Parathyroid adenoma (tissue), 2 donors: Measurements from ENCODE around the gene MTUS2.

Experiments used
- H2AFZ ChIP-seq: fragments of 300-600 bp; sonication (generic); one replicate; pipeline ENCODE4 v1.7.0; 2017; ENCODE audit warnings: antibody characterized with exemption, mild to moderate bottlenecking
- H3K27ac ChIP-seq: fragments of 300-600 bp; sonication (generic); one replicate; pipeline ENCODE4 v1.7.0; 2017
- H3K27me3 ChIP-seq: fragments of 300-600 bp; sonication (generic); one replicate; pipeline ENCODE4 v1.7.0; 2017; ENCODE audit warnings: low read length; ENCODE audit not compliant: control insufficient read depth, insufficient read depth
- H3K36me3 ChIP-seq: fragments of 300-600 bp; sonication (generic); one replicate; pipeline ENCODE4 v1.7.0; 2017; ENCODE audit warnings: low read length; ENCODE audit not compliant: control insufficient read depth, insufficient read depth
- H3K4me1 ChIP-seq: fragments of 300-600 bp; sonication (generic); one replicate; pipeline ENCODE4 v1.7.0; 2017; ENCODE audit warnings: control low read depth
- H3K4me2 ChIP-seq: fragments of 300-600 bp; sonication (generic); one replicate; pipeline ENCODE4 v1.7.0; 2017; ENCODE audit warnings: low read length
- H3K4me3 ChIP-seq: fragments of 300-600 bp; sonication (generic); one replicate; pipeline ENCODE4 v1.7.0; 2017; ENCODE audit warnings: low read depth, low read length
- H3K79me2 ChIP-seq: fragments of 300-600 bp; sonication (generic); one replicate; pipeline ENCODE4 v1.7.0; 2017; ENCODE audit warnings: control low read depth
- H3K9ac ChIP-seq: fragments of 300-600 bp; sonication (generic); one replicate; pipeline ENCODE4 v1.7.0; 2017; ENCODE audit warnings: mild to moderate bottlenecking
- H3K9me3 ChIP-seq: fragments of 300-600 bp; sonication (generic); one replicate; pipeline ENCODE4 v1.7.0; 2017; ENCODE audit warnings: low read length; ENCODE audit not compliant: control insufficient read depth
- CTCF ChIP-seq: fragments of 300-600 bp; sonication (generic); IDR thresholded peaks from one replicate; pipeline ENCODE4 v1.7.0; 2017; ENCODE audit warnings: antibody characterized with exemption, mild to moderate bottlenecking
- donor health status: primary hyperparathyroidism.

The MTUS2 gene

GRCh38 chr13:29459813-29460355, 639.7 kb downstream of the MTUS2 start:
- no peaks in the 10 kb centered on the region for H3K27me3 ChIP-seq
- H3K9ac ChIP-seq, result no peak overlapping the region
- no peak overlapping the region for H3K27ac ChIP-seq
- no peak overlapping the region for H2AFZ ChIP-seq
- H3K9me3 ChIP-seq, result peaks cover 3% of the 10 kb centered on the region
- H3K79me2 ChIP-seq, result no peaks in the 10 kb centered on the region
- H3K36me3 ChIP-seq, result no peaks in the 10 kb centered on the region
- H3K4me3 ChIP-seq, result no peak overlapping the region
- TF ChIP-seq CTCF, result no peak
- no peaks in the 10 kb centered on the region for H3K4me1 ChIP-seq
- H3K4me2 ChIP-seq, result no peak overlapping the region

GRCh38 chr13:29464105-29464679, 644.1 kb downstream of the MTUS2 start:
- no peak overlapping the region for H3K4me2 ChIP-seq
- peaks cover 3% of the 10 kb centered on the region for H3K9me3 ChIP-seq
- H3K27ac ChIP-seq, result no peak overlapping the region
- TF ChIP-seq CTCF, result no peak
- H2AFZ ChIP-seq, result no peak overlapping the region
- no peak overlapping the region for H3K4me3 ChIP-seq
- H3K9ac ChIP-seq, result no peak overlapping the region
- no peaks in the 10 kb centered on the region for H3K27me3 ChIP-seq
- H3K36me3 ChIP-seq, result no peaks in the 10 kb centered on the region
- no peaks in the 10 kb centered on the region for H3K4me1 ChIP-seq
- H3K79me2 ChIP-seq, result no peaks in the 10 kb centered on the region

GRCh38 chr13:29465741-29466293, 645.7 kb downstream of the MTUS2 start:
- Histone ChIP-seq H3K9me3 (no peaks in the 10 kb centered on the region), H3K4me3 (no peak overlapping the region), H3K9ac (no peak overlapping the region), H3K4me2 (no peak overlapping the region), H3K27ac (no peak overlapping the region), H3K4me1 (no peaks in the 10 kb centered on the region), H3K79me2 (no peaks in the 10 kb centered on the region), H3K36me3 (no peaks in the 10 kb centered on the region), H2AFZ (no peak overlapping the region), H3K27me3 (no peaks in the 10 kb centered on the region)
- no peak for TF ChIP-seq CTCF

GRCh38 chr13:29471551-29471950, 651.4 kb downstream of the MTUS2 start:
- Histone ChIP-seq H3K27ac (no peak overlapping the region), H3K9ac (no peak overlapping the region), H3K27me3 (no peaks in the 10 kb centered on the region), H3K9me3 (no peaks in the 10 kb centered on the region), H3K4me3 (no peak overlapping the region), H3K4me1 (no peaks in the 10 kb centered on the region), H3K4me2 (no peak overlapping the region), H3K36me3 (no peaks in the 10 kb centered on the region), H2AFZ (no peak overlapping the region), H3K79me2 (no peaks in the 10 kb centered on the region)
- no peak for TF ChIP-seq CTCF
